HCT116 (cell line): ENCODE measurements around the gene ACTL7B. TPM values are rescaled to one million over a fixed set of nuclear protein-coding genes. Genes with fewer than 3 reads are reported as not detected.

Source experiments
- ATAC-seq: fragments of 200-7000 bp; cut with Tn5 transposase; 2 replicates; pipeline ENCODE4 v1.9.1; 2020; ENCODE audit warnings: mild to moderate bottlenecking, moderate library complexity
- BruUV-seq: library from RNA; stranded (reverse); fragments of 400-500 nt; replicated peaks from 2 replicates; lab custom pipeline; 2021; lab: Mats Ljungman, UMichigan
- CTCF ChIA-PET: fragments of 300-600 bp; sonication (Branson Sonifier 250); formaldehyde crosslinking; loops from one replicate; lab custom pipeline; 2021; ENCODE audit warnings: antibody characterized with exemption; lab: Charles Lee
- POLR2A ChIA-PET: fragments of 300-600, 350-600 bp; sonication (Branson Sonifier 250); formaldehyde crosslinking; loops from one replicate; lab custom pipeline; 2021; ENCODE audit warnings: antibody characterized with exemption; lab: Charles Lee
- RAD21 ChIA-PET, 2 experiments: fragments of 300-600 bp; sonication (Branson Sonifier 250); formaldehyde crosslinking; loops; one replicate each; lab custom pipeline; 2023; ENCODE audit warnings: low total read pairs in 2 of 2; ENCODE audit not compliant: uncharacterized antibody in 2 of 2, unreplicated experiment in 2 of 2, low non-redundant PET in 1 of 2; lab: Charles Lee
- DNase-seq: peaks from one replicate; pipeline ENCODE4 v3.0.0-alpha.2; 2010; ENCODE audit warnings: low read depth, low spot score
- H2AFZ ChIP-seq: fragments of 200-600 bp; shearing (Covaris generic), sonication (generic); 2 replicates; pipeline ENCODE4 v1.6.1; 2017; ENCODE audit warnings: low read depth, mixed run types, mixed read lengths, antibody characterized with exemption, low read length; ENCODE audit not compliant: poor library complexity, severe bottlenecking
- H3K27ac ChIP-seq: 2 replicates; pipeline ENCODE4 v1.5.1; 2012; ENCODE audit warnings: low read depth, low read length
- H3K27me3 ChIP-seq: fragments of 200-600 bp; sonication (generic); 2 replicates; pipeline ENCODE4 v1.6.1; 2016; ENCODE audit warnings: mixed run types, low read length, mixed read lengths; ENCODE audit not compliant: insufficient read depth
- H3K36me3 ChIP-seq, 2 experiments: fragments of 200-500 bp in 1 of 2; fragments of 200-600 bp in 1 of 2; sonication (Bioruptor generic) in 1 of 2; sonication (generic) in 1 of 2; 2 replicates each; pipeline versions ENCODE4 v1.5.1 to v1.6.1; 2014 to 2016; ENCODE audit warnings: low read length in 2 of 2, inconsistent platforms in 1 of 2, mixed read lengths in 1 of 2, mixed run types in 1 of 2; ENCODE audit not compliant: insufficient read depth in 2 of 2, control insufficient read depth in 1 of 2
- H3K4me1 ChIP-seq, 2 experiments: fragments of 200-600 bp in 1 of 2; sonication (generic) in 1 of 2; 2 replicates each; pipeline versions ENCODE4 v1.5.1 to v1.6.1; 2012 to 2017; ENCODE audit warnings: low read length in 2 of 2, inconsistent platforms in 1 of 2, mild to moderate bottlenecking in 1 of 2, mixed read lengths in 1 of 2, mixed run types in 1 of 2, moderate library complexity in 1 of 2; ENCODE audit not compliant: insufficient read depth in 2 of 2, control insufficient read depth in 1 of 2
- H3K4me2 ChIP-seq: fragments of 200-600 bp; sonication (generic); 2 replicates; pipeline ENCODE4 v1.6.1; 2017; ENCODE audit warnings: mixed run types, low read length, mixed read lengths
- H3K4me3 ChIP-seq, 2 experiments: fragments of 200-600 bp in 1 of 2; sonication (generic) in 1 of 2; replicated peaks in 1 of 2; 2 replicates each; pipeline ENCODE4 v1.5.1; 2011 to 2016; ENCODE audit warnings: low read length in 2 of 2, control low read depth in 1 of 2, low read depth in 1 of 2, mild to moderate bottlenecking in 1 of 2, mixed read lengths in 1 of 2, mixed run types in 1 of 2
- H3K79me2 ChIP-seq: fragments of 200-600 bp; sonication (generic); 2 replicates; pipeline ENCODE4 v1.6.1; 2017; ENCODE audit warnings: mild to moderate bottlenecking, mixed run types, low read length, moderate library complexity, mixed read lengths; ENCODE audit not compliant: insufficient read depth
- H3K9ac ChIP-seq: fragments of 200-600 bp; sonication (generic); 2 replicates; pipeline ENCODE4 v1.6.1; 2016; ENCODE audit warnings: low read length, mixed read lengths
- H3K9me2 ChIP-seq: fragments of 200-600 bp; sonication (generic), shearing (Covaris generic); 2 replicates; pipeline ENCODE4 v1.6.1; 2017; ENCODE audit warnings: mixed run types, mild to moderate bottlenecking, moderate library complexity; ENCODE audit not compliant: insufficient read depth
- H3K9me3 ChIP-seq, 2 experiments: fragments of 200-500 bp in 1 of 2; fragments of 200-600 bp in 1 of 2; sonication (Bioruptor generic) in 1 of 2; sonication (generic) in 1 of 2; 2 replicates each; pipeline ENCODE4 v1.6.1; 2014 to 2017; ENCODE audit warnings: low read length in 2 of 2, mixed read lengths in 2 of 2, inconsistent platforms in 1 of 2, low read depth in 1 of 2, mild to moderate bottlenecking in 1 of 2, mixed run types in 1 of 2, moderate library complexity in 1 of 2; ENCODE audit not compliant: control insufficient read depth in 1 of 2, insufficient read depth in 1 of 2
- H4K20me1 ChIP-seq: fragments of 200-600 bp; sonication (generic), shearing (Covaris generic); 2 replicates; pipeline ENCODE4 v1.6.1; 2017; ENCODE audit warnings: mixed run types, mild to moderate bottlenecking, moderate library complexity; ENCODE audit not compliant: insufficient read depth
- ELF1 ChIP-seq: IDR thresholded peaks from 2 replicates; pipeline ENCODE4 v1.6.1; 2012; ENCODE audit warnings: low read depth, borderline replicate concordance
- EZH2phosphoT487 ChIP-seq: fragments of 200-600 bp; IDR thresholded peaks from 2 replicates; pipeline ENCODE4 v1.6.1; 2018; ENCODE audit warnings: antibody characterized with exemption, borderline replicate concordance
- POLR2A ChIP-seq: IDR thresholded peaks from 2 replicates; pipeline ENCODE4 v1.7.0; 2011; ENCODE audit warnings: borderline replicate concordance; ENCODE audit not compliant: insufficient read depth, insufficient read length; ENCODE audit errors: extremely low read depth
- RAD21 ChIP-seq: IDR thresholded peaks from 2 replicates; pipeline ENCODE4 v1.6.1; 2012; ENCODE audit warnings: low read depth, mild to moderate bottlenecking
- SRF ChIP-seq: IDR thresholded peaks from 2 replicates; pipeline ENCODE4 v1.6.1; 2012; ENCODE audit warnings: low read depth
- ZNF274 ChIP-seq: fragments of 200-500 bp; sonication (Bioruptor generic); IDR thresholded peaks from 2 replicates; pipeline ENCODE4 v1.6.1; 2014; ENCODE audit warnings: mild to moderate bottlenecking, low read depth, low read length, inconsistent platforms
- intact Hi-C: fragments of 100-400 bp; cut with micrococcal nuclease; formaldehyde crosslinking; loops from 2 replicates; pipeline ENCODE4 v1.10.0; 2022
- total RNA-seq: library from RNA; stranded (reverse); gene quantifications from one replicate; pipeline ENCODE4 v1.2.1, GENCODE V29; 2021; ENCODE audit not compliant: unreplicated experiment
- TF ChIP-seq, protein P1 (sequence below), 3 experiments: fragments of 200-600 bp in 1 of 3; sonication (generic) in 1 of 3; IDR thresholded peaks in 2 of 3; conservative IDR thresholded peaks in 1 of 3; 2 replicates each; pipeline ENCODE4 v1.5.1; 2012 to 2017; ENCODE audit warnings: low read depth in 2 of 3, low read length in 2 of 3, antibody characterized with exemption in 1 of 3, borderline replicate concordance in 1 of 3, control low read depth in 1 of 3, mild to moderate bottlenecking in 1 of 3, mixed read lengths in 1 of 3, mixed run types in 1 of 3, moderate library complexity in 1 of 3; ENCODE audit not compliant: insufficient read depth in 1 of 3

The ACTL7B gene
- total RNA-seq, 1 experiment from 2014 or later: not detected

DNA sequence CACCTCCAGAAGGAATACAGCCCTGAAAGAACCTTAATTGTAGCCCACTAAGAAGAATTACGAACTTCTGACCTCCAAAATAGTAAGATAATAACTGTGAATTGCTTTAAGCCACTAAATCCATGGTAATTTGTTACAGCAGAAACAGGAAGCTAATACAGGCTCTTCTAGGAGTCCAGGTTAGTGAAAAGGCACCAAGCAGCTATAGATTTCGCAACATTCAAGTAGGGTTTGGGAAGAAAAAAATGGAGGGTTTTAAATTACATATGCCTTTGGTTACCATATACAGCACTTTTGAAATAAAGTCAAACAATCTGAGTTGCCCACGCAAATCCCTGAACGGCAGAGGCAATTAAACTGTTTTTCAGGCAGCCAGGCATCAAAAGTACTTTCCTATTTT lies 4.6 kb upstream of the ACTL7B start:
- Histone ChIP-seq H3K9me3 (no peaks in the 10 kb centered on the region), H3K36me3 (no peaks in the 10 kb centered on the region), H3K9me2 (no peaks in the 10 kb centered on the region), H3K4me2 (no peak overlapping the region), H2AFZ (no peak overlapping the region), H3K79me2 (no peaks in the 10 kb centered on the region), H3K27me3 (no peaks in the 10 kb centered on the region), H4K20me1 (no peaks in the 10 kb centered on the region), H3K4me1 (peaks cover 0 to 16% of the 10 kb centered on the region in 2 experiments; a peak in 2 of 4 replicates), H3K4me3 (no peak overlapping the region), H3K27ac (no peak overlapping the region), H3K9ac (no peak overlapping the region)
- no peak for TF ChIP-seq EZH2phosphoT487
- no peak for TF ChIP-seq SRF
- no peak for TF ChIP-seq ELF1
- TF ChIP-seq ZNF274: no peak
- TF ChIP-seq RAD21: no peak
- TF ChIP-seq, protein P1, sequence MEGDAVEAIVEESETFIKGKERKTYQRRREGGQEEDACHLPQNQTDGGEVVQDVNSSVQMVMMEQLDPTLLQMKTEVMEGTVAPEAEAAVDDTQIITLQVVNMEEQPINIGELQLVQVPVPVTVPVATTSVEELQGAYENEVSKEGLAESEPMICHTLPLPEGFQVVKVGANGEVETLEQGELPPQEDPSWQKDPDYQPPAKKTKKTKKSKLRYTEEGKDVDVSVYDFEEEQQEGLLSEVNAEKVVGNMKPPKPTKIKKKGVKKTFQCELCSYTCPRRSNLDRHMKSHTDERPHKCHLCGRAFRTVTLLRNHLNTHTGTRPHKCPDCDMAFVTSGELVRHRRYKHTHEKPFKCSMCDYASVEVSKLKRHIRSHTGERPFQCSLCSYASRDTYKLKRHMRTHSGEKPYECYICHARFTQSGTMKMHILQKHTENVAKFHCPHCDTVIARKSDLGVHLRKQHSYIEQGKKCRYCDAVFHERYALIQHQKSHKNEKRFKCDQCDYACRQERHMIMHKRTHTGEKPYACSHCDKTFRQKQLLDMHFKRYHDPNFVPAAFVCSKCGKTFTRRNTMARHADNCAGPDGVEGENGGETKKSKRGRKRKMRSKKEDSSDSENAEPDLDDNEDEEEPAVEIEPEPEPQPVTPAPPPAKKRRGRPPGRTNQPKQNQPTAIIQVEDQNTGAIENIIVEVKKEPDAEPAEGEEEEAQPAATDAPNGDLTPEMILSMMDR (IDR thresholded peaks at IDR 0.05 in 2 of 3, conservative IDR thresholded peaks at IDR 0.05 in 1 of 3; ENCODE audit: borderline replicate concordance in 1 of 3, insufficient read depth in 1 of 3, low read depth in 2 of 3, low read length in 2 of 3): no peak
- TF ChIP-seq POLR2A: no peak
- ATAC-seq (no peak), DNase-seq (no peak)
- ChIA-PET RAD21 (no interaction called here), POLR2A (no interaction called here), CTCF (no interaction called here)
- BruUV-seq: no TSS peak
- intact Hi-C loops: no loop called here
